ENCODE data around the gene MED12. TPM values are rescaled to one million over a fixed set of nuclear protein-coding genes. Genes with fewer than 3 reads are reported as not detected.

The MED12 gene
- total RNA-seq, 1 donor from 2014 or later: 123 TPM

- H3K27ac Mint-ChIP-seq: peak overlapping the region; percentile 79
- H3K4me1 Mint-ChIP-seq (ENCODE audit: low read depth): peaks cover 29% of the 10 kb centered on the region
- no peak overlapping the region for H3K4me3 Mint-ChIP-seq (ENCODE audit: low read depth)
- no peak for DNase-seq (ENCODE audit: low spot score, unreplicated experiment)
- TF ChIP-seq, protein P1, sequence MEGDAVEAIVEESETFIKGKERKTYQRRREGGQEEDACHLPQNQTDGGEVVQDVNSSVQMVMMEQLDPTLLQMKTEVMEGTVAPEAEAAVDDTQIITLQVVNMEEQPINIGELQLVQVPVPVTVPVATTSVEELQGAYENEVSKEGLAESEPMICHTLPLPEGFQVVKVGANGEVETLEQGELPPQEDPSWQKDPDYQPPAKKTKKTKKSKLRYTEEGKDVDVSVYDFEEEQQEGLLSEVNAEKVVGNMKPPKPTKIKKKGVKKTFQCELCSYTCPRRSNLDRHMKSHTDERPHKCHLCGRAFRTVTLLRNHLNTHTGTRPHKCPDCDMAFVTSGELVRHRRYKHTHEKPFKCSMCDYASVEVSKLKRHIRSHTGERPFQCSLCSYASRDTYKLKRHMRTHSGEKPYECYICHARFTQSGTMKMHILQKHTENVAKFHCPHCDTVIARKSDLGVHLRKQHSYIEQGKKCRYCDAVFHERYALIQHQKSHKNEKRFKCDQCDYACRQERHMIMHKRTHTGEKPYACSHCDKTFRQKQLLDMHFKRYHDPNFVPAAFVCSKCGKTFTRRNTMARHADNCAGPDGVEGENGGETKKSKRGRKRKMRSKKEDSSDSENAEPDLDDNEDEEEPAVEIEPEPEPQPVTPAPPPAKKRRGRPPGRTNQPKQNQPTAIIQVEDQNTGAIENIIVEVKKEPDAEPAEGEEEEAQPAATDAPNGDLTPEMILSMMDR (IDR thresholded peaks at IDR 0.05; ENCODE audit: unreplicated experiment): no peak
- no peaks in the 10 kb centered on the region for H3K27me3 Mint-ChIP-seq
- H3K9me3 Mint-ChIP-seq (ENCODE audit: low read depth): peaks cover 24% of the 10 kb centered on the region
- no peaks in the 10 kb centered on the region for H3K36me3 Mint-ChIP-seq (ENCODE audit: insufficient read depth)
These were observed 10.5 kb upstream of the MED12 start for GRCh38 chrX:71107762-71108360.

DNA sequence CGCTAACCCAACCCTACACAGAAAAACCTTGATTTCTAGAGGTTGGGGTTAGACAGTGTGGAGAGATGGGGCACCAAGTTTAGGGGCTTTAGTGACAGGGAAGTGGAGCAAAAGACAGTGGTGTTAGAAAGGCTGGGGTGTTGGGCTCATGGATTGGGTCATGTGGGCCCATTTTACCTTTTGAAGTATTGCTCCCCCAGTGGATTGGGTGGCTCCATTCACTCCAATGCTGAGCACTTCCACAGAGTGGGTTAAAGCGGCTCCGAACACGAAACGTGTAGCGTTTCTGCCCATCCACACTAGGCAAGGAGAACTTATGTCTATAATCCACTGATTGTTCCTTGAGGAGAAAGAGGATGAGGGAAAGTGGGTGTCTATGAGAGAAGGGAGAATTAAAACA lies 9.3 kb upstream of the MED12 start:
- H3K4me1 Mint-ChIP-seq (ENCODE audit: low read depth): peaks cover 23% of the 10 kb centered on the region
- peaks cover 24% of the 10 kb centered on the region for H3K9me3 Mint-ChIP-seq (ENCODE audit: low read depth)

DNA sequence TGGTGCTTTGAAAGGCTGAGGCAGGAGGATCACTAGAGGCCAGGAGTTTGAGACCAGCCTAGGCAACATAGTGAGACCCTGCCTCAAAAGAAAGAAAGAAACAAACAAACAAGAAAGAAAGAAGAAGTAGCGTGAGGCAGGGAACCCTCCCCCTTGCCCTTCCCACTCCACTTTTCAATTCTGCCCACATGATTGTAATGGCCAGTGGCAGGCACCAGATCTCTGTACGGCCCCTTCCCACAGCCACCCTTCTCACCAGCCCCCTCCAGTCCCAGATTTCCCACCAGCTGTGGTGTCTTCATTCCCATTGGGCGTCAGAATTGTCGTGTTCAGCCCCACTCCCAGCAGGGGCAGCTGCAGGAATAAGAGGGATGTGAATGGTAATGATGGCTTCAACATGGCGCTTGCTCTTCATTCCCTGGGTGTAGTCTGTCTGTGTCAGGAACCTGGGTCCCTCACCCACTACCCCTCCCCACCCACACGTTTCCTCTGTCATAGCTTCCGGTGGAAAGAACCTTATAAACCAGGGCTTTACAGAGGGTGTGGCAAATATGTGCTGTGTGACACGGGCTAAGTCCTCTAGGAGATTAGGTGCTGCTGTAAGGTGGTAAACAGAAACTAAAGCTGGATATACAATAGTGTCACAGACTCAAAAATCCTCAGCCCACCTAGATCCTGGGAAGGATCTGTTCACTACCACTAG lies 7.1 kb upstream of the MED12 start, which contains the start of gene IL2RG:
IL2RG (minus strand) TSS at position 437 of the 703 bp plus-strand sequence; CDS start at position 399, 38 bp downstream.
- Mint-ChIP-seq H3K4me1 (ENCODE audit: low read depth) (peaks cover 16% of the 10 kb centered on the region), H3K27ac (no peak within 1 kb of the TSS), H3K36me3 (ENCODE audit: insufficient read depth) (no peaks in the 10 kb centered on the region), H3K4me3 (ENCODE audit: low read depth) (no peak within 1 kb of the TSS), H3K27me3 (no peaks in the 10 kb centered on the region), H3K9me3 (ENCODE audit: low read depth) (peaks cover 23% of the 10 kb centered on the region)
- TF ChIP-seq, protein P1 (IDR thresholded peaks at IDR 0.05; ENCODE audit: unreplicated experiment): no peak
- no peak for DNase-seq (ENCODE audit: low spot score, unreplicated experiment)

More for the DNA sequence above, 9.3 kb upstream of the MED12 start:
- Mint-ChIP-seq H3K27me3 (no peaks in the 10 kb centered on the region), H3K27ac (no peak overlapping the region), H3K4me3 (ENCODE audit: low read depth) (no peak overlapping the region), H3K36me3 (ENCODE audit: insufficient read depth) (no peaks in the 10 kb centered on the region)
- TF ChIP-seq, protein P1 (IDR thresholded peaks at IDR 0.05; ENCODE audit: unreplicated experiment): no peak
- no peak for DNase-seq (ENCODE audit: low spot score, unreplicated experiment)

DNA sequence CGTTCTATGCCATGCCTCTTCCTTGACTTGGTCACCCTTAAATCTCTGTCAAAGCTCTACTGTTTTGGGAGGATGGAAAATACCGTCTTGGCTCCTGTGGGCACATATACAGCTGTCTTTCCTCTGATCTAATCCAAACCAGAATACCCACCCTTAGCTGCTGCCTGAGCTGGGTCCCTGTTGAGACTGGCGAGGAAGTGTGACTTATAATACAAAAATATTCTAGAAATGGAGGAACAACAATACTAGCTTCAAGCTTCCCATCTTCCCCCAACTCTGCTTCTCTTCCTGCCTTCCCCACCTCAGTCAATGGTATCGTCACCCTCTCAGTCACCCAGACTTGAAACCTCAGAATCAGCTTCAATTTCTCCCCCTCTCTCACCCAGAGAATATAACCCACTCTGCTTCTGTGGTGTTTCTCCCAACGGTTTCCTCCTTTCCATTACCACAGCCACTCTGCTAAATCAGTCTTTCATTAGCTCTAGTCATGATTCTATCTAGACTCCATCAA lies 6.4 kb upstream of the MED12 start:
- TF ChIP-seq, protein P1 (IDR thresholded peaks at IDR 0.05; ENCODE audit: unreplicated experiment): no peak
- Mint-ChIP-seq H3K36me3 (ENCODE audit: insufficient read depth) (no peaks in the 10 kb centered on the region), H3K27me3 (no peaks in the 10 kb centered on the region), H3K4me3 (ENCODE audit: low read depth) (no peak overlapping the region), H3K4me1 (ENCODE audit: low read depth) (peaks cover 13% of the 10 kb centered on the region), H3K9me3 (ENCODE audit: low read depth) (peaks cover 20% of the 10 kb centered on the region), H3K27ac (no peak overlapping the region)
- DNase-seq (ENCODE audit: low spot score, unreplicated experiment): no peak

DNA sequence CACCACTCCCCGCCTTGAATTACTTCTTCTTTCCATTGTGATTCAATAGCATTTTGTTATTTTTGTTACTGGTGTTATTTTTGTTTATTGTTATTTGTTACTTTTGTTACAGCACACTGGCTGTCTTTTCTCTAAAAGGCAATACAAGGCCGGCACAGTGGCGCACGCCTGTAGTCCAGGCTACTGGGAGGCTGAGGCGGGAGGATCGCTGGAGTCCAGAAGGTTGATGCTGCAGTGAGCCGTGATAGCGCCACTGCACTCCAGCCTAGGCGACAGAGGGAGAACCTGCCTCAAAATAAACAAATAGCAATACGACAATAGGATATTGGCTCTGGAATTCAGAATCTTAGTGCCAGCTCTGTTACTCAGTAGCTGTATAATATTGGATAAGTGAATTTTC lies 1.0 kb upstream of the MED12 start:
- Mint-ChIP-seq H3K9me3 (ENCODE audit: low read depth) (peaks cover 12% of the 10 kb centered on the region), H3K27ac (no peak overlapping the region), H3K4me1 (ENCODE audit: low read depth) (peaks cover 2% of the 10 kb centered on the region), H3K36me3 (ENCODE audit: insufficient read depth) (peaks cover 7% of the 10 kb centered on the region), H3K27me3 (no peaks in the 10 kb centered on the region), H3K4me3 (ENCODE audit: low read depth) (no peak overlapping the region)
- TF ChIP-seq, protein P1 (IDR thresholded peaks at IDR 0.05; ENCODE audit: unreplicated experiment): no peak
- DNase-seq (ENCODE audit: low spot score, unreplicated experiment): no peak
